Esophagus mucosa (tissue), 1 donor: ENCODE measurements around the gene ZGRF1. TPM values are rescaled to one million over a fixed set of nuclear protein-coding genes. Genes with fewer than 3 reads are reported as not detected.
"Not testable (repeated sequence)": the region's sequence is repeated elsewhere in the genome, so short reads cannot be mapped to it uniquely, and the experiment has no call there.

Source experiments
- ATAC-seq: fragments of 200-7000 bp; cut with Tn5 transposase; one replicate; pipeline ENCODE4 v1.9.1; 2020
- total RNA-seq: library from RNA; stranded (reverse); gene quantifications from one replicate; pipeline ENCODE4 v1.2.4, GENCODE V29; 2023
- donor health status: DM: yes; HTN: yes; CAD: no.

Gene ZGRF1
- 5.2 TPM for total RNA-seq

- ATAC-seq, result peak; percentile 99
Observed at GRCh38 chr4:112636688-112637551, at the start of gene ZGRF1, which contains the start of gene LARP7. Gene ZGRF1, minus strand, starts transcription at chr4:112636909. Its CDS starts 3,733 bp downstream, at chr4:112633176. Gene LARP7, plus strand, starts transcription at chr4:112637143. Its CDS starts 7,527 bp downstream, at chr4:112644670.

- no peak for ATAC-seq
Observed at GRCh38 chr4:112680996-112681395, 44.3 kb upstream of the ZGRF1 start.

- ATAC-seq, result no peak
Observed at GRCh38 chr4:112677519-112678091, 40.9 kb upstream of the ZGRF1 start.

- ATAC-seq, result no peak
Observed at GRCh38 chr4:112674376-112674775, 37.7 kb upstream of the ZGRF1 start.

- no peak for ATAC-seq
Observed at GRCh38 chr4:112673686-112674085, 37.0 kb upstream of the ZGRF1 start.

- ATAC-seq, result no peak
Observed at GRCh38 chr4:112673076-112673475, 36.4 kb upstream of the ZGRF1 start.

- ATAC-seq, result no peak
Observed at GRCh38 chr4:112668131-112668530, 31.4 kb upstream of the ZGRF1 start.

- no peak for ATAC-seq
Observed at GRCh38 chr4:112664611-112665010, 27.9 kb upstream of the ZGRF1 start.

- ATAC-seq, result not testable (repeated sequence)
Observed at GRCh38 chr4:112656115-112656514, 19.4 kb upstream of the ZGRF1 start.

- no peak for ATAC-seq
Observed at GRCh38 chr4:112655270-112655669, 18.6 kb upstream of the ZGRF1 start.

GRCh38 chr4:112652216-112652615, 15.5 kb upstream of the ZGRF1 start:
- no peak for ATAC-seq

- ATAC-seq, result no peak
Observed at GRCh38 chr4:112651641-112652040, 14.9 kb upstream of the ZGRF1 start.

- no peak for ATAC-seq
Observed at GRCh38 chr4:112650332-112650731, 13.6 kb upstream of the ZGRF1 start.

- ATAC-seq, result no peak
Observed at GRCh38 chr4:112649055-112649408, 12.3 kb upstream of the ZGRF1 start.

GRCh38 chr4:112648263-112649054, 11.8 kb upstream of the ZGRF1 start:
- ATAC-seq, result no peak

- no peak for ATAC-seq
Observed at GRCh38 chr4:112647785-112648184, 11.1 kb upstream of the ZGRF1 start.

GRCh38 chr4:112646632-112647537, 10.2 kb upstream of the ZGRF1 start:
- ATAC-seq, result no peak

GRCh38 chr4:112645541-112646329, 9.0 kb upstream of the ZGRF1 start:
- ATAC-seq, result no peak

GRCh38 chr4:112644595-112645535, 8.2 kb upstream of the ZGRF1 start:
- not testable (repeated sequence) for ATAC-seq

- ATAC-seq, result no peak
Observed at GRCh38 chr4:112642526-112642925, 5.8 kb upstream of the ZGRF1 start.
